Right cardiac atrium (tissue), 5 donors: ENCODE measurements around the gene HS6ST1. TPM values are rescaled to one million over a fixed set of nuclear protein-coding genes. Genes with fewer than 3 reads are reported as not detected.
"Not testable (repeated sequence)": the region's sequence is repeated elsewhere in the genome, so short reads cannot be mapped to it uniquely, and the experiment has no call there.

ENCODE experiments used
- ATAC-seq, 2 donors: fragments of 200-7000 bp; cut with Tn5 transposase; one replicate each; pipeline versions ENCODE4 v1.8.0 to v1.9.1; 2020; ENCODE audit warnings: moderate library complexity in 2 of 2, mild to moderate bottlenecking in 1 of 2
- DNase-seq, 3 donors: peaks; one replicate each; pipeline ENCODE4 v3.0.0-alpha.2; 2020
- H3K27ac ChIP-seq: one replicate; pipeline ENCODE4 v1.5.1; 2013; ENCODE audit warnings: mild to moderate bottlenecking, low read length, control low read depth, moderate library complexity
- H3K27me3 ChIP-seq: one replicate; pipeline ENCODE4 v1.6.1; 2013; ENCODE audit not compliant: control insufficient read depth, insufficient read depth
- H3K4me1 ChIP-seq: one replicate; pipeline ENCODE4 v1.6.1; 2013; ENCODE audit warnings: low read length; ENCODE audit not compliant: control insufficient read depth, insufficient read depth
- H3K4me3 ChIP-seq: one replicate; pipeline ENCODE4 v1.5.1; 2013; ENCODE audit warnings: low read length, control low read depth
- H3K9me3 ChIP-seq: one replicate; pipeline ENCODE4 v1.6.1; 2013; ENCODE audit warnings: low read length; ENCODE audit not compliant: control insufficient read depth
- WGBS: extraction: QIAGEN DNeasy Blood & Tissue Kit; methylation state at CpG from one replicate; pipeline ENCODE4 v1.1.7; 2013; 5-methylcytosine and 5-hydroxymethylcytosine counted together
- intact Hi-C, 4 donors: fragments of 100-400 bp; cut with DNase I; formaldehyde crosslinking; loops; one replicate each; pipeline versions ENCODE4 v1.11.0 to v1.14.0; 2022 to 2023
- polyA plus RNA-seq: library from polyadenylated mRNA; stranded (reverse); fragments of 200-250 nt; gene quantifications from one replicate; pipeline ENCODE4 v1.2.3, GENCODE V29; 2013
- total RNA-seq, 4 donors: library from RNA; stranded (reverse); fragmentation: NEBNext Ultra II Directional; extraction: Animal tissue kit (Norgen Biotek cat#: 25700); gene quantifications; one replicate each; pipeline ENCODE4 v1.2.1, GENCODE V29; 2021
- donor health status: healthy with polysubstance abuse.
- donor health status: DM: no; HTN: yes; CAD: no.
- donor health status: DM: no; HTN: no; CAD: no.
- donor health status: DM: no; HTN: yes; CAD: no; lungs with severe emphysema.
- donor health status: DM: yes; HTN: yes; CAD: no.

HS6ST1 gene
- total and polyA plus RNA-seq, 5 donors, result 13.3 to 28.4 (median 19.8) TPM

DNA sequence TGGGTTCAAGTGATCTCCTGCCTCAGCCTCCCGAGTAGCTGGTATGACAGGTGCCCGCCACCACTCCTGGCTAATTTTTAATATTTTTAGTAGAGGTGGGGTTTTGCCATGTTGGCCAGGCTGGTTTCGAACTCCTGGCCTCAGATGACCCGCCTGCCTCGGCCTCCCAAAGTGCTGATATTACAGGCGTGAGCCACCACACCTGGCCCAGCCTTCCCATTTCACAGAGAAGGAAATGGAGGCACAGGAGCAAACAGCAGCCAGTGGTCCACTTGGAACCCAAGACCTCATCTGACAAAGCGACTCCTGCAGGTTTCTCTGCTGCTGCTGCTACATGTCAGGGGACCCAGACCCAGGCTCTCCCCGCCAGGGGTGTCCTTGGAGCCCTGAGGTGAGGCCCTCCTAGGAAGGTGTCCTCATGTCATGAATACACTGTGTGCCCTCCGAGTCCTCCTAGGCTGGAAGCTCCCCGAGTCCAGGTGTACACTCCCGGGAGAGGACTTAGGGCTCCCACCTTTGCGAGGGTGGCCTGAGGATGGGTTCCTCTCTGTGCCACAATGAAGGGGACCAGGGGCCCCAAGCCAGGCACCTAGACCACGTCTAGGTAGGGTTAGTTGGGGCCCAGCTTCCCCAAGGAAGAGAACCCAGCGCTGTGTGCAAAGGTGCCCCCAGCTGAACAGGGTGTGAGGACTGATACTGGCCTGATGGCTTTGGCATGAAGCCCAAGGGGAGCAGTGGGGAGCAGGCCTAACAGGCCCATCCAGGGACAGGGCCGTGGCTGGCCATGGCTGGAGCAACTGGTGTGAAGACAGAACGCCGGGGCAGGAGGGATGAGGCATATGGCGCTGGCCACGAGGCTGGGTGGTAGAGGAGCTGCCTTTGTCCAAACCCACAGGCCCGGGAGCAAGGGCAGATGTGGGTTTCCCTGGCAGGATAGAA is 56.1 kb downstream of the HS6ST1 start:
- DNase-seq (no peak), ATAC-seq (no peak)
- Histone ChIP-seq H3K9me3 (no peaks in the 10 kb centered on the region), H3K4me3 (no peak overlapping the region), H3K4me1 (no peaks in the 10 kb centered on the region), H3K27me3 (no peaks in the 10 kb centered on the region), H3K27ac (no peak overlapping the region)
- intact Hi-C loops, result no loop called here
- 91% methylated on average over 20 of the region's 20 CpGs for WGBS

DNA sequence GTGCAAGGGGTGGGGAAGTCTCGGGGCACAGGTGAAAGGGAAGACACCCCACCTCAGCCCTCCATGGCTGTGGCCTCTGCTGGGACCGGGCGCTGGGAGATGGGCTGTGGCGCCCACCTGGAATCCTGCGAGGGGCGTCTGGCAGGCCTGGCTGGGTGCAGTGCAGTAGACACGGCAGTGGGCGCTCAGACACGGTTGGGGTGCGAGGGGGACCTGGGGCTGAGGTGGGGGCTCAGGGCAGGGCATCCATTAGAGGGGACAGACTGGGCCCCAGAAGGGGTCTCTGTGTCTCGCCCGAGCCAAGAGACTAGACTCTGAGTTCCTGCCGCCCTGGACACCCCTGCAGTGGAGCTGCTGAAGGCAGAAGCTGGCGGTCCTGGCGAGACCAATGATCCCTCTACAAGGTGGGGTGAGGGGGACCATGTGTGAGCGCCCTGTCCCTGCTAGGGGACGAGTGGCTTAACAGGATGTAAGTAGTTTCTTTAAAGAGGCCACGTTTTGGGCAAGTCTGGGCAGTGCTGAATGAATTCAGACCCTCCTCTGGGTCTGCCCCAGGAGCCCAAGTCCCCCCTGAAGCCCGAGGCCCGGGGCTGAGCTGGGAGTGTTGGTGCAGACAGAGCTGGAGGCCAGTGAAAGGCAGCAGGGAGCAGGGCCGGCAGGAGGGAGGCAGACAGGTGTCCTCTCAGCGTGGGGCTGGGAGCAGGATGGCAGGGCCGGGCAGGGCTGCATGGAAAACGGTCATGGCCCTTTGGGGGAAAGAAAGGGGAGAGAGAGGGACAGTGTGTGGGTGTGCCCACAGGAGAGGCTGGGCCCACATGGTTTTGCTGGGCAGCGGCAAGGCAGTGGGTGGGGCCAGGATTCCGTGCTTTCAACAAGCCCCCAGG is 57.2 kb downstream of the HS6ST1 start:
- no peak overlapping the region for H3K4me3 ChIP-seq
- intact Hi-C loops, result no loop called here
- peak; percentile 14 to 24 for ATAC-seq
- H3K9me3 ChIP-seq, result no peaks in the 10 kb centered on the region
- WGBS, result 84% methylated on average over 26 of the region's 26 CpGs
- peak overlapping the region; percentile 59 for H3K27ac ChIP-seq
- DNase-seq, result peak in 1 of 3 donors; percentile 54
- H3K4me1 ChIP-seq, result no peaks in the 10 kb centered on the region
- H3K27me3 ChIP-seq, result no peaks in the 10 kb centered on the region

DNA sequence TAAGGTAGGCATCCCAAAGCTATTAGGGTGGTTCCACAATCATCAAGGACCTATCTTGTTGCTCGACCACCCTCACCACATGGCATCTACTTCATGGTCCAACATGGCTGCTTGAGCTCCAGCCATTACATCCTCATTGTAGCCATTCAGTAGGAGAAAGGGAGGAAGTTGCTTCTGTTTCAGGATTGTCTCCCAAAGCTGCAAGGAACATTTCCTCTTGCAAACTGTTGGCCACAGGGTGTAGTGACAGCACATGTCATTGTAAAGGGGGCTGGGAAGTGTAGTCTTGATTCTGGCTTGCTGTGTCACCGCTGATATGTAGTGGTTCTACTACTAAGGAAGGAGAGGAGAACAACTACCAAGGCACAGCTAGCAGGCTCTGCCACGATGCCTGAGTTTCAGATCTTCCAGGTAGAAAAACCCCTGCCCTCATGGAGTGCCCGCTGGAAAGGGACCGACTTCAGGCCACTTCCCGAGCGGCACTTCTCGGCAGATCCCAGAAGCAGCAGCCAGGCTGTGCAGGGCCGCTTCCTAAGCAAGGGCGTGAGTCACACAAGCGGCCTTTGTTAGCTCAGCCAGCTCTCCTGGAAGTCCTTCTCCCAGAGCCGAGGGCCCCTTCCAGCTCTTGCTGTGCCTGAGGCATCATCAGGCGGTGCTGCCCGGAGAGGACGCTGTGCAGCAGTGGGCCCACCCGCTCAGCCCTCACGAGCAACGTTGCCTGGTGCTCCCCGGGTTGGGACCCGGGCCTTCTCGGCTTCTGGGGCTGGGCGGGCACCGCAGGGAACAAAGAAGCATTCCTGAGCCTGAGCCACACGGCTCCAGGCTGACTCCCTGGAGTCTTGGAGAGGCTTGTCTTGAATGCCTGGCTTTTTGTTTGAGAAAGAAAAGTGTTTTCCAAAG is 58.2 kb downstream of the HS6ST1 start:
- Histone ChIP-seq H3K27me3 (no peaks in the 10 kb centered on the region), H3K4me3 (no peak overlapping the region), H3K9me3 (no peaks in the 10 kb centered on the region), H3K27ac (peak overlapping the region; percentile 5), H3K4me1 (no peaks in the 10 kb centered on the region)
- DNase-seq (peak; percentile 82 to 89 (median 85)), ATAC-seq (peak; percentile 92 to 93)
- 46% methylated on average over 24 of the region's 24 CpGs for WGBS
- intact Hi-C loops, result no loop called here

DNA sequence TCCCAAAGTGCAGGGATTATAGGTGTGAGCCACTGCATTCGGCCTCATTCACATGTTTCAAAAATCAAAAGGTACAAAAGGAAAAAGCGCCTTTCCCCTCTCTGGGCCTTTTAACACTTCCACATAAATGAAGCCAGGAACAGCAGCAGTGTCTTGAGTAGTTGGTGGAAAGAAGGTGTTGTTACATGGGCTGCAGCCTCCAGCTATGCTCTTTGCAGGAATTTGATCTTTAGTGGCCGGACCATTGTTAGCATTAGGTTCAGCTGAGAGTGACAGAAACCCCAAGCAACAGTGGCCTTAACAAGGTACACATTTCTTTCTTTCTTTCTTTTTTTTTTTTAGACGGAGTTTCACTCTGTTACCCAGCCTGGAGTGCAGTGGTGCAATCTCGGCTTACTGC is 59.1 kb downstream of the HS6ST1 start:
- Histone ChIP-seq H3K27ac (no peak overlapping the region), H3K27me3 (no peaks in the 10 kb centered on the region), H3K9me3 (no peaks in the 10 kb centered on the region), H3K4me1 (no peaks in the 10 kb centered on the region), H3K4me3 (no peak overlapping the region)
- ATAC-seq, result no peak
- intact Hi-C loops, result no loop called here
- 95% methylated on average over 5 of the region's 5 CpGs for WGBS
- no peak for DNase-seq

- WGBS, result 90% methylated on average over 6 of the region's 6 CpGs
- H3K4me1 ChIP-seq, result no peaks in the 10 kb centered on the region
- no peak overlapping the region for H3K27ac ChIP-seq
- H3K9me3 ChIP-seq, result no peaks in the 10 kb centered on the region
- DNase-seq, result no peak
- intact Hi-C loops, result no loop called here
- H3K4me3 ChIP-seq, result no peak overlapping the region
- no peaks in the 10 kb centered on the region for H3K27me3 ChIP-seq
- ATAC-seq, result no peak
These were observed 60.5 kb downstream of the HS6ST1 start for GRCh38 chr2:128258218-128258617.

- DNase-seq (peak in 1 of 3 donors; percentile 23), ATAC-seq (no peak)
- Histone ChIP-seq H3K4me3 (no peak overlapping the region), H3K9me3 (no peaks in the 10 kb centered on the region), H3K27me3 (no peaks in the 10 kb centered on the region), H3K27ac (no peak overlapping the region), H3K4me1 (no peaks in the 10 kb centered on the region)
- intact Hi-C loops, result no loop called here
- WGBS, result 91% methylated on average over 6 of the region's 6 CpGs
These were observed 66.2 kb downstream of the HS6ST1 start for GRCh38 chr2:128252501-128252900.

DNA sequence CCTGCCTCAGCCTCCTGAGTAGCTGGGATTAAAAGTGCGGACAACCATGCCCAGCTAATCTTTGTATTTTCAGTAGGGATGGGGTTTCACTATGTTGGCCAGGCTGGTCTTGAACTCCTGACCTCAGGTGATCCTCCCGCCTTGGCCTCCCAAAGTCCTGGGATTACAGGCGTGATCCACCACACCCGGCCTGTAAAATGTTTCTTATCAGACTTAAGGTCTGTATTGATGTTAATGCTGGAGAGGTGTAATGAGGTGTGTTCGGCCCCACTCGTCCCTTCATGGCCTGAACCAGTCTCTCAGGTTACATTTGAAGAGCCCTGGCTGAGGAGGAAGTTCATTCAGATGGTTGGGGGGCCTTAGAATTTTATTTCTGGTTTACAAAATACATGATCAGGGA is 66.6 kb downstream of the HS6ST1 start:
- 97% methylated on average over 6 of the region's 6 CpGs for WGBS
- H3K27me3 ChIP-seq, H3K4me3 ChIP-seq, intact Hi-C loops, H3K9me3 ChIP-seq, ATAC-seq, H3K4me1 ChIP-seq, DNase-seq, H3K27ac ChIP-seq: not testable (repeated sequence)

GRCh38 chr2:128250229-128251025 is 68.2 kb downstream of the HS6ST1 start:
- intact Hi-C loops, result no loop called here
- Histone ChIP-seq H3K27me3 (no peaks in the 10 kb centered on the region), H3K9me3 (no peaks in the 10 kb centered on the region), H3K27ac (no peak overlapping the region), H3K4me1 (no peaks in the 10 kb centered on the region), H3K4me3 (no peak overlapping the region)
- 75% methylated on average over 8 of the region's 8 CpGs for WGBS
- peak; percentile 83 to 91 for ATAC-seq
- DNase-seq, result peak in 1 of 3 donors; percentile 59

DNA sequence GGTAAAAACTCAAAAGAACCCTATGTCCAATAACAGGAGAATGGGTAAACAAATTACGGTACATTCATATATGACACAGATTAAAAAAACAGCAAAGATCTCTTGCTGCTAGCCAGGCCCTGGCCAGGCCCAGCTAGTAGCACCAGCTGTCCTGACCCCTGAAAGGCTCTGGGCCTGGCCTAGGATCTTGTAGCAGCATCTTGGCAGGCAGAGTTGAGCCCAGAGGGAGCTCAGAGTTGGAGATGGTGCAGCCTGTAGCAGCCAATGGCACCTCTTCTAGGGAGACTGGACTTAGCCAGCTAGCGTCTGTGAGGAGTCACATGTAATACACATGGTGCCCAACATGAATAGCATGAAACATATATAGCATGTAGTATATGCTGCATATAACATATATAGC is 69.1 kb downstream of the HS6ST1 start:
- DNase-seq (peak in 1 of 3 donors; percentile 76), ATAC-seq (peak; percentile 34 to 92)
- H3K27me3 ChIP-seq, result no peaks in the 10 kb centered on the region
- no peaks in the 10 kb centered on the region for H3K9me3 ChIP-seq
- no peaks in the 10 kb centered on the region for H3K4me1 ChIP-seq
- no peak overlapping the region for H3K27ac ChIP-seq
- H3K4me3 ChIP-seq, result no peak overlapping the region
- WGBS, result 75% methylated on average over 2 of the region's 2 CpGs
- intact Hi-C loops, result no loop called here

DNA sequence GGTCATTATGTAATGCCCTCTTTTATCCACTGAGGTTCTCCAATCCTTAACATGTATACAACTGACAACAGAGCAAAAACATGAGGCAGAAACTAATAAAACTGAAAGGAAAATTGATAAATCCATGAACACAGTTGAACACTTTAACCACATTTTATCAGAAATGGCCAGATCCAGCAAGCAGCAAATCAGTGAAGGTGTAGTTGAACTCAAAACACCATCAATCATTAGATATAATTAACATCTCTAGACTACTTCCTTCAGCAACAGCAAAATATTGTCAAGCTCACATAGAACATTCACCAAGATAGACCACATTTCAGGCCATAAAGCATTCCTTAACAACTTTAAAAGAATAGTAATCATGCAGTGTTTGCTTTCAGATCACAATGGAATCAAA is 72.9 kb downstream of the HS6ST1 start:
- DNase-seq (no peak), ATAC-seq (no peak)
- no peaks in the 10 kb centered on the region for H3K9me3 ChIP-seq
- intact Hi-C loops, result no loop called here
- H3K27ac ChIP-seq, result no peak overlapping the region
- H3K4me3 ChIP-seq, result no peak overlapping the region
- no peaks in the 10 kb centered on the region for H3K4me1 ChIP-seq
- H3K27me3 ChIP-seq, result no peaks in the 10 kb centered on the region
